ENCODE measurements around the gene JOSD2. TPM values are rescaled to one million over a fixed set of nuclear protein-coding genes. Genes with fewer than 3 reads are reported as not detected.

Gene JOSD2
- total and polyA plus RNA-seq, 2 of the 4 experiments (the other 2 are of a cell fraction): 12.2 to 54.1 TPM

- H3K27ac ChIP-seq (ENCODE audit: insufficient read depth, low read length): no peak overlapping the region
- 93% methylated on average over 6 of the region's 10 CpGs; no CpG with 5 or more reads in 1 of the 2 experiments for WGBS, 2 experiments (ENCODE audit: extremely low coverage in 2 of 2, insufficient read length in 1 of 2)
- dilution Hi-C loops (cut with HindIII; ENCODE audit: low sequenced_read_pairs, unreplicated experiment): no loop called here
These were observed 25.6 kb downstream of the JOSD2 start for GRCh38 chr19:50485284-50485955.

More at GRCh38 chr19:50485284-50485955, 25.6 kb downstream of the JOSD2 start:
- no peak overlapping the region for H2AFZ ChIP-seq (replicated peaks; ENCODE audit: low read length, poor library complexity)
- no peak for TF ChIP-seq CEBPB (IDR thresholded peaks at IDR 0.05; ENCODE audit: low read depth, low read length)
- no peak for TF ChIP-seq FOS (IDR thresholded peaks at IDR 0.05; ENCODE audit: low read depth, low read length)
- no peak for TF ChIP-seq POLR2A (IDR thresholded peaks at IDR 0.05; ENCODE audit: low read depth, low read length)
- TF ChIP-seq MAZ (IDR thresholded peaks at IDR 0.05; ENCODE audit: borderline replicate concordance, low read depth, low read length): no peak
- TF ChIP-seq USF2 (IDR thresholded peaks at IDR 0.05; ENCODE audit: low read depth, low read length): no peak
- TF ChIP-seq ELK1 (IDR thresholded peaks at IDR 0.05; ENCODE audit: borderline replicate concordance, low read depth, low read length): no peak
- no peak for TF ChIP-seq SMC3 (IDR thresholded peaks at IDR 0.05; ENCODE audit: low read depth, low read length)
- TF ChIP-seq RFX5 (IDR thresholded peaks at IDR 0.05; ENCODE audit: low read depth, low read length): no peak
- no peak for TF ChIP-seq CHD1 (IDR thresholded peaks at IDR 0.05; ENCODE audit: low read depth, low read length)
- no peak for TF ChIP-seq NFE2L2 (IDR thresholded peaks at IDR 0.05; ENCODE audit: low read depth, low read length)
- no peak for TF ChIP-seq BHLHE40 (IDR thresholded peaks at IDR 0.05; ENCODE audit: low read depth, low read length)
- no peak for TF ChIP-seq MXI1 (IDR thresholded peaks at IDR 0.05; ENCODE audit: borderline replicate concordance, low read depth, low read length)
- no peak for TF ChIP-seq CTCF (conservative IDR thresholded peaks at IDR 0.05; ENCODE audit: low read depth, low read length)
- TF ChIP-seq RCOR1 (IDR thresholded peaks at IDR 0.05; ENCODE audit: insufficient replicate concordance, low read length): no peak
- no peak for TF ChIP-seq RAD21 (IDR thresholded peaks at IDR 0.05; ENCODE audit: low read length)
- no peak for TF ChIP-seq MAFK (IDR thresholded peaks at IDR 0.05; ENCODE audit: low read depth, low read length)
- H4K5ac ChIP-seq (ENCODE audit: low read depth, low read length): no peak overlapping the region
- no peak for ATAC-seq (ENCODE audit: low read depth)
- no peaks in the 10 kb centered on the region for H4K20me1 ChIP-seq (ENCODE audit: insufficient read depth, low read length)
- no peak overlapping the region for H3K23ac ChIP-seq (ENCODE audit: low read depth, low read length)
- no peak overlapping the region for H2AK9ac ChIP-seq (replicated peaks; ENCODE audit: low read depth, low read length, poor library complexity)
- BruUV-seq (replicated peaks): no TSS peak
- no peak overlapping the region for H4K8ac ChIP-seq (ENCODE audit: low read depth in 2 of 2, low read length in 2 of 2)
- H3K14ac ChIP-seq (replicated peaks; ENCODE audit: low read depth, low read length): no peak overlapping the region
- no peak overlapping the region for H4K91ac ChIP-seq (ENCODE audit: insufficient read depth, low read depth, low read length)
- H2BK5ac ChIP-seq (ENCODE audit: low read depth, low read length, poor library complexity, severe bottlenecking): no peak overlapping the region
- H3K4me1 ChIP-seq (ENCODE audit: control insufficient read depth, insufficient read depth, low read length): no peaks in the 10 kb centered on the region
- no peak overlapping the region for H3K56ac ChIP-seq (ENCODE audit: extremely low read depth, insufficient read depth, low read length)
- no peak overlapping the region for H3K4ac ChIP-seq (ENCODE audit: low read depth, low read length)
- POLR2A ChIA-PET (ENCODE audit: unreplicated experiment): no interaction called here
- CTCF ChIA-PET: interaction anchor here (0.6 kb wide), 1 partner anchor 25 kb away, joined by 5 read pairs; no protein-coding TSS in a partner anchor
- H3K9me3 ChIP-seq (ENCODE audit: control insufficient read depth, insufficient read depth, low read length): peaks cover 2% of the 10 kb centered on the region; the same call in 1 of the 2 replicates
- no peak overlapping the region for H2BK20ac ChIP-seq (ENCODE audit: low read depth, low read length)
- peaks cover 16% of the 10 kb centered on the region; the same call in 1 of the 2 replicates for H3K27me3 ChIP-seq (ENCODE audit: control insufficient read depth, insufficient read depth, low read length)
- H3K79me1 ChIP-seq (ENCODE audit: low read depth in 1 of 2, low read length in 2 of 2): no peaks in the 10 kb centered on the region; a peak in 1 of 4 replicates
- peaks cover 12% of the 10 kb centered on the region for H3K36me3 ChIP-seq (ENCODE audit: control insufficient read depth, insufficient read depth, low read length)
- H3K4me3 ChIP-seq (ENCODE audit: insufficient read depth, low read depth, low read length): no peak overlapping the region
- H3K18ac ChIP-seq (ENCODE audit: low read depth, low read length): no peak overlapping the region
- no peak overlapping the region for H2AK5ac ChIP-seq (ENCODE audit: low read depth, low read length)
- no peak overlapping the region for H2BK120ac ChIP-seq (ENCODE audit: low read depth, low read length)
- in situ Hi-C loops (cut with MboI; ENCODE audit: low sequenced_read_pairs): no loop called here
- no peaks in the 10 kb centered on the region for H3K9me1 ChIP-seq (ENCODE audit: insufficient read depth, low read length)
- H3K9ac ChIP-seq (ENCODE audit: low read depth, low read length): no peak overlapping the region
- no peak overlapping the region for H3K4me2 ChIP-seq (ENCODE audit: low read depth, low read length)
- no peak for DNase-seq
- no peak overlapping the region for H2BK15ac ChIP-seq (ENCODE audit: low read depth, low read length)
- intact Hi-C loops (cut with micrococcal nuclease): no loop called here

Measured in IMR-90 (cell line).